RWPE2 (cell line): ENCODE measurements around the gene ATP5F1E.

ENCODE experiments used
- ATAC-seq: fragments of 200-7000 bp; cut with Tn5 transposase; 3 replicates; pipeline ENCODE4 v1.9.1; 2021; ENCODE audit warnings: low read depth
- DNase-seq: peaks from one replicate; pipeline ENCODE4 v3.0.0-alpha.2; 2020; ENCODE audit warnings: low spot score
- H3K27ac ChIP-seq: fragments of 450-650 bp; 2 replicates; pipeline ENCODE4 v1.5.1; 2017; ENCODE audit warnings: mild to moderate bottlenecking; ENCODE audit not compliant: poor library complexity, severe bottlenecking
- H3K27me3 ChIP-seq: fragments of 250-450 bp; sonication (Bioruptor Pico); 2 replicates; pipeline ENCODE4 v1.5.1; 2021; ENCODE audit warnings: mild to moderate bottlenecking, moderate library complexity; ENCODE audit not compliant: insufficient read depth, poor library complexity, severe bottlenecking
- H3K36me3 ChIP-seq: fragments of 250-450 bp; sonication (Bioruptor Pico); 2 replicates; pipeline ENCODE4 v1.5.1; 2020; ENCODE audit warnings: low read depth, mild to moderate bottlenecking, moderate library complexity
- H3K4me1 ChIP-seq: fragments of 250-450 bp; sonication (Bioruptor Pico); 2 replicates; pipeline ENCODE4 v1.5.1; 2021; ENCODE audit warnings: mild to moderate bottlenecking, moderate library complexity; ENCODE audit not compliant: insufficient read depth, poor library complexity, severe bottlenecking
- H3K4me3 ChIP-seq: fragments of 250-450 bp; sonication (Bioruptor Pico); 2 replicates; pipeline ENCODE4 v1.5.1; 2021; ENCODE audit warnings: mild to moderate bottlenecking, moderate library complexity; ENCODE audit not compliant: severe bottlenecking
- H3K9me3 ChIP-seq: fragments of 250-450 bp; sonication (Bioruptor Pico); 2 replicates; pipeline ENCODE4 v1.5.1; 2021; ENCODE audit warnings: mild to moderate bottlenecking, moderate library complexity; ENCODE audit not compliant: severe bottlenecking
- TF ChIP-seq, protein P1 (sequence below): fragments of 450-650 bp; IDR thresholded peaks from one replicate; pipeline ENCODE4 v1.5.1; 2017; ENCODE audit warnings: mild to moderate bottlenecking, moderate library complexity; ENCODE audit not compliant: poor library complexity, severe bottlenecking

Gene ATP5F1E

DNA sequence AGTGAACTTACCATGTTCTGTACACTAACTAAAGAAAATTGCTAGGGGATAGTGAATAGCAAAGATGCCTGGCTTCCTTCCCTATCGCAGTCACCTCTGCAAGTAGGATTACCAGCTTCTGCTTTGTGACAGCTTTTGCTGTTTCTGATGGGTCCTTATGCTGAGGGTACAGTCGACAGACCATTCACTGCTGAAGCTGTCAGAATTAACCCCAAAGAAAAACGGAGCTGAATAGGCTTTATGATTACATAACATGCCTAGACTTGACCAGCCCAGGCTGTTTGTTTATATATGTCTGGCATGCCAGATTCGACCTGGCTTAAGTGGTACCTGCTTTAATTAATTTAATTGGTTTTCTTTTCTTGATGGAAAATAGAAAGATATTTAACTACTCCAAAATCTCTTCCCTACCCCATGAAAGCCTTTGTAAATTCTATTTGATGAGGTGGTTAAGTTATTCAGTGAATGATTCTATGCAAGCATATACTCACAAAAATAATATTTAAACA lies 32.1 kb upstream of the ATP5F1E start:
- no peaks in the 10 kb centered on the region for H3K27me3 ChIP-seq
- H3K9me3 ChIP-seq, result no peaks in the 10 kb centered on the region
- no peak for DNase-seq
- TF ChIP-seq, protein P1, sequence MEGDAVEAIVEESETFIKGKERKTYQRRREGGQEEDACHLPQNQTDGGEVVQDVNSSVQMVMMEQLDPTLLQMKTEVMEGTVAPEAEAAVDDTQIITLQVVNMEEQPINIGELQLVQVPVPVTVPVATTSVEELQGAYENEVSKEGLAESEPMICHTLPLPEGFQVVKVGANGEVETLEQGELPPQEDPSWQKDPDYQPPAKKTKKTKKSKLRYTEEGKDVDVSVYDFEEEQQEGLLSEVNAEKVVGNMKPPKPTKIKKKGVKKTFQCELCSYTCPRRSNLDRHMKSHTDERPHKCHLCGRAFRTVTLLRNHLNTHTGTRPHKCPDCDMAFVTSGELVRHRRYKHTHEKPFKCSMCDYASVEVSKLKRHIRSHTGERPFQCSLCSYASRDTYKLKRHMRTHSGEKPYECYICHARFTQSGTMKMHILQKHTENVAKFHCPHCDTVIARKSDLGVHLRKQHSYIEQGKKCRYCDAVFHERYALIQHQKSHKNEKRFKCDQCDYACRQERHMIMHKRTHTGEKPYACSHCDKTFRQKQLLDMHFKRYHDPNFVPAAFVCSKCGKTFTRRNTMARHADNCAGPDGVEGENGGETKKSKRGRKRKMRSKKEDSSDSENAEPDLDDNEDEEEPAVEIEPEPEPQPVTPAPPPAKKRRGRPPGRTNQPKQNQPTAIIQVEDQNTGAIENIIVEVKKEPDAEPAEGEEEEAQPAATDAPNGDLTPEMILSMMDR, result no peak
- peak overlapping the region; percentile 14 for H3K27ac ChIP-seq
- ATAC-seq, result peak; percentile 44
- no peak overlapping the region for H3K4me3 ChIP-seq
- H3K4me1 ChIP-seq, result peaks cover 14% of the 10 kb centered on the region
- no peaks in the 10 kb centered on the region for H3K36me3 ChIP-seq

DNA sequence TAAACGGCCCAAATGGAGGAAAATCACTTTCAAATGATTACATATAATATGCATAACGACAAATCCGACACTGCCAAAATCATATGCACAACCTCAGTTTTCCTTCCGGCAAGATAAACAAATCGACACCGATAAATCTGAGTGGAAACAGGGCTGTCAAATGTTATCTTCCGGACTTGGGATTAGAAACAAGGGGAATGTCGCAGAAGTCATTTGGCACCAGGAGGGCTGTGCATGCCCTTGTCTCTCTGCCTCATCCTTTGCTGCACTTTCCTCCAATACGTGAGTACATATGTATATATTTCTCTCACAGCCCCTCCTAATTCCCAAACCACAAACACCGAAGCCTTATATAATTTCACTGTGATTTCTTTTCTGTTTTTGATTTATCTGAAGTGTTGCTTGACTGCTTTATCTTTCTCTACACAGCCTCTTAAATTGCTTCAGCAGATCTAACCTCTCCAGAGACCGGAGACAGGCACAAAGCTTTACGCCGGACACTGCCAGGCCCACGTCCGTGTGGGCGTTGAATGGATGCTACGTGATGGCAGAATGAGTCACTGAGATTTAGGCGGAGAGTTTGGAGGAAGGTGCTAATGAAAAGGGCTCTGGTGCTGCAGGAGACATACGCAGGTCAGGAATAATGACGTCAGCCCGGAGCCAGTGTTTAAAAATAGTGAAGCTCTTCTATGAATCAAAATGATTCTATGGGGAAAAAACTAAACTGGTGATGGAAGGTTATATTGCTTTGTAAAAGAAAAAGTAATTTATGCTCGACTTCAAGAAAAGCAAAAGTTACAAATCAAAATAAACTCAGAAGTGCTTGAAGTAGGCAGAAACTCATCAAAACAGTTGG lies 31.5 kb upstream of the ATP5F1E start:
- ATAC-seq, result peak; percentile 99
- no peaks in the 10 kb centered on the region for H3K9me3 ChIP-seq
- H3K4me3 ChIP-seq, result no peak overlapping the region
- TF ChIP-seq, protein P1, result no peak
- no peaks in the 10 kb centered on the region for H3K36me3 ChIP-seq
- peaks cover 14% of the 10 kb centered on the region for H3K4me1 ChIP-seq
- H3K27me3 ChIP-seq, result no peaks in the 10 kb centered on the region
- peak overlapping the region; percentile 14 for H3K27ac ChIP-seq
- peak; percentile 91 for DNase-seq

DNA sequence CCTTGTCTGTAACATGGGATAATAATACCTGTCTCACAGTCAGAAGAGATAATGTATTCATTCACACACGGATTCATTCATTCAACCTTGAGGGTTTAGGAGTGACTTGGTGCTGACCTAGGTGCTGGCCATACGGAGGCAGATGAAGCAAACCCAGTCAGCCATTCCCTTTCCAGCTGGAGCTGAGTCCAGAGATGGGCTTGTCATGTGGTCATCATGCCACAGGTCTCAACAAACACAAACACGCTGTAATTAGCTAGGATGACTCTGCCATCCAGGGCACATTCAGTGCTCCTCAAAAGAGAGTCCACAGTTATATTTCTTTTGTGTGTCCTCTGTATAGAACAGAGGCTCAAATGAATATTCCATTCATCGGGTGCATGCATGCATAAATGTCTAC lies 29.9 kb upstream of the ATP5F1E start:
- Histone ChIP-seq H3K9me3 (no peaks in the 10 kb centered on the region), H3K4me1 (peaks cover 14% of the 10 kb centered on the region), H3K4me3 (no peak overlapping the region), H3K27me3 (no peaks in the 10 kb centered on the region), H3K27ac (no peak overlapping the region), H3K36me3 (no peaks in the 10 kb centered on the region)
- ATAC-seq, result no peak
- TF ChIP-seq, protein P1, result no peak
- DNase-seq, result no peak

DNA sequence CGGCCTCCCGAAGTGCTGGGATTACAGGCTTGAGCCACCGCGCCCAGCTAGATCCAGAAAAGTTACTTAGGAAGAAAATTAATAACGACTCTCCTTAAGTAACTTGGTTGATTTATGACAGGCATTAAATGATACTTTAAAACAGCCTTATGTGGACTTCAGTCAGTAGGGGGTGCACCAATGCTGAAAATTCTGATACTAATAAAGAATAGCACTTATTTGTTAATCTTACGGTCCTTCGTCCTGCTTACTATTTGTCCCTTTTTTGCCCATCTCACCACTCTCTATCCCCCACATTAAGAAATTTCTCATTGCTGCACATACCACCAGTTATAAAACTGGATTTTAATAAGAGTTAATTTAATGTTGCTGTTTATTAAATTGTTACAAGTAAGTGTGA lies 23.2 kb upstream of the ATP5F1E start:
- H3K27ac ChIP-seq, result no peak overlapping the region
- H3K27me3 ChIP-seq, result peaks cover 4% of the 10 kb centered on the region
- no peak for DNase-seq

More for the DNA sequence above, 23.2 kb upstream of the ATP5F1E start:
- no peak overlapping the region for H3K4me3 ChIP-seq
- no peaks in the 10 kb centered on the region for H3K4me1 ChIP-seq
- no peaks in the 10 kb centered on the region for H3K36me3 ChIP-seq
- TF ChIP-seq, protein P1, result peak; percentile 97
- no peaks in the 10 kb centered on the region for H3K9me3 ChIP-seq
- ATAC-seq, result peak; percentile 75
